ENCODE data around the gene RARA. TPM values are rescaled to one million over a fixed set of nuclear protein-coding genes. Genes with fewer than 3 reads are reported as not detected.
A peak's percentile ranks its signal among the peaks of the same experiment; 100 is the strongest.
"Not testable (repeated sequence)": the region's sequence is repeated elsewhere in the genome, so short reads cannot be mapped to it uniquely, and the experiment has no call there.

The RARA gene
- total and polyA plus RNA-seq, 2 of the 4 experiments (the other 2 are of a cell fraction), result 9.0 to 12.7 TPM

GRCh38 chr17:40299159-40299757, 9.7 kb upstream of the RARA start:
- peak overlapping the region; percentile 52 for H2BK5ac ChIP-seq (ENCODE audit: low read depth, low read length, poor library complexity, severe bottlenecking)
- ChIA-PET POLR2A (ENCODE audit: unreplicated experiment) (interaction anchor here (0.7 kb wide), 1 partner anchor 90 kb away, joined by 3 read pairs; no protein-coding TSS in a partner anchor), CTCF (interaction anchor here (0.6 to 1.1 kb wide), 2 partner anchors 33 to 116 kb away, joined by 3 to 4 read pairs; no protein-coding TSS in a partner anchor)
- peak overlapping the region; percentile 68 for H2BK120ac ChIP-seq (ENCODE audit: low read depth, low read length)
- DNase-seq; in situ Hi-C loops (cut with MboI; ENCODE audit: low sequenced_read_pairs); H3K36me3 ChIP-seq (ENCODE audit: control insufficient read depth, insufficient read depth, low read length); H3K27me3 ChIP-seq (ENCODE audit: control insufficient read depth, insufficient read depth, low read length); BruUV-seq (replicated peaks); H3K4me2 ChIP-seq (ENCODE audit: low read depth, low read length); ATAC-seq (ENCODE audit: low read depth); H2AK5ac ChIP-seq (ENCODE audit: low read depth, low read length); H4K91ac ChIP-seq (ENCODE audit: insufficient read depth, low read depth, low read length); intact Hi-C loops (cut with micrococcal nuclease); H3K9ac ChIP-seq (ENCODE audit: low read depth, low read length); H2AFZ ChIP-seq (replicated peaks; ENCODE audit: low read length, poor library complexity); H4K5ac ChIP-seq (ENCODE audit: low read depth, low read length); H3K4me3 ChIP-seq (ENCODE audit: insufficient read depth, low read depth, low read length); H3K56ac ChIP-seq (ENCODE audit: extremely low read depth, insufficient read depth, low read length); H3K9me3 ChIP-seq (ENCODE audit: control insufficient read depth, insufficient read depth, low read length); H2AK9ac ChIP-seq (replicated peaks; ENCODE audit: low read depth, low read length, poor library complexity); dilution Hi-C loops (cut with HindIII; ENCODE audit: low sequenced_read_pairs, unreplicated experiment): not testable (repeated sequence)
- H3K9me1 ChIP-seq (ENCODE audit: insufficient read depth, low read length), result peaks cover 15% of the 10 kb centered on the region
- peak overlapping the region; percentile 24; the same call in 1 of the 3 replicates for H2BK15ac ChIP-seq (ENCODE audit: low read depth, low read length)
- H3K79me1 ChIP-seq (ENCODE audit: low read depth in 1 of 2, low read length in 2 of 2), result peaks cover 3 to 29% of the 10 kb centered on the region in 2 experiments; a peak in 3 of 4 replicates
- peak overlapping the region; percentile 60; the same call in 1 of the 2 replicates for H3K4ac ChIP-seq (ENCODE audit: low read depth, low read length)
- H4K8ac ChIP-seq (ENCODE audit: low read depth in 2 of 2, low read length in 2 of 2), result peak overlapping the region in 1 of 2 experiments; percentile 40; a peak in 1 of 4 replicates
- H3K18ac ChIP-seq (ENCODE audit: low read depth, low read length), result peak overlapping the region; percentile 52; the same call in 1 of the 2 replicates
- H4K20me1 ChIP-seq (ENCODE audit: insufficient read depth, low read length), result peaks cover 11% of the 10 kb centered on the region; the same call in 1 of the 2 replicates
- peaks cover 15% of the 10 kb centered on the region for H3K4me1 ChIP-seq (ENCODE audit: control insufficient read depth, insufficient read depth, low read length)
- WGBS, 2 experiments (ENCODE audit: extremely low coverage in 2 of 2, insufficient read length in 1 of 2), result no CpG with 5 or more reads among the region's 7 CpGs
- peak overlapping the region; percentile 37; the same call in 1 of the 2 replicates for H3K27ac ChIP-seq (ENCODE audit: insufficient read depth, low read length)
- peak overlapping the region; percentile 48 for H2BK20ac ChIP-seq (ENCODE audit: low read depth, low read length)
- H3K23ac ChIP-seq (ENCODE audit: low read depth, low read length), result peak overlapping the region; percentile 68; the same call in 1 of the 2 replicates
- peak overlapping the region; percentile 44; the same call in 1 of the 2 replicates for H3K14ac ChIP-seq (replicated peaks; ENCODE audit: low read depth, low read length)

Data from IMR-90 (cell line).